T-helper 1 cell treated with Interleukin-12 subunit alpha and Interleukin-12 subunit beta and Interleukin-4 antibody, amounts not matched to agents 30 ng/mL and 1 ng/mL, for 36 hours (primary cell): ENCODE measurements around the gene CAD. TPM values are rescaled to one million over a fixed set of nuclear protein-coding genes. Genes with fewer than 3 reads are reported as not detected.
"Not testable (repeated sequence)": the region's sequence is repeated elsewhere in the genome, so short reads cannot be mapped to it uniquely, and the experiment has no call there.

Experiments
- intact Hi-C: fragments of 100-400 bp; cut with micrococcal nuclease; formaldehyde crosslinking; loops from one replicate; pipeline ENCODE4 v1.15.1; 2024
- total RNA-seq: library from RNA; stranded (reverse); gene quantifications from 2 replicates; pipeline ENCODE4 v1.2.3, GENCODE V29; 2022

The CAD gene
- total RNA-seq, 1 donor from 2014 or later, result 68.3 TPM

DNA sequence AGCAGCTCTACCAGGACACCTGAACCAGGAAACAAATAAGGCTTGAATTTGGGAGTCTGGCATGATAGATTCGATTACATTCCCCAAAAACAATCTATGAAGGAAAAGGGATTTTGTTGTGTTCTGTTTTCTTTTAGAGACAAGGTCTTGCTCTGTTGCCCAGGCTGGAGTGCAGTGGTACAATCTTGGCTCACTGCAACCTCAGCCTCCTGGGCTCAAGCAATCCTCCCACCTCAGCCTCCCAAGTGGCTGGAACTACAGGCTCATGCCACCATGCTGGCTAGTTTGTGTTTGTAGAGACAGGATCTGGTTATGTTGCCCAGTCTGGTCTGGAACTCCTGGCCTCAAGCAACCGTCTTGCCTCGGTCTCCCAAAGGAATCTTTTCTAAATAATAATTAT lies 19.1 kb upstream of the CAD start:
- intact Hi-C loops, result not testable (repeated sequence)

- intact Hi-C loops, result no loop called here
Observed at GRCh38 chr2:27198627-27199026, 18.5 kb upstream of the CAD start.

DNA sequence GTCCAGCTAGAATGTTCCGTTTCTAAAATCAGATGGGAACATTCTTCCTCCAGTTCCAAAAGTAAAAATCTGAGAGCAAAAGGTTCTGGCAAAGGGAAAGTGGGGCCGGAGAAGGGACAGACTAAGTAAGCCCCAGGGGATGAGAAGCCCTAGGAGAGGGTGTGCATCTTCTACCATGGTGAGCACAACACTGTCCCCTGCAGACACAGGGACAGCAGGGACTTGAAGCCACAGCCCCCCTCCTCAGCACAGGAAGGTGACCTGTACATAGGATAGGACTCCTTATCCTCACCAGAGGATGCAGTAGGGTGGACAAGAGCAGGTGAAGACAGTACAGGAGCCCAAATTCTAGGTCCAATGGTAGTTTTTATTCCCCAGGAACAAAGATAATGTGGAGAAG lies 17.9 kb upstream of the CAD start:
- intact Hi-C loops, result no loop called here

DNA sequence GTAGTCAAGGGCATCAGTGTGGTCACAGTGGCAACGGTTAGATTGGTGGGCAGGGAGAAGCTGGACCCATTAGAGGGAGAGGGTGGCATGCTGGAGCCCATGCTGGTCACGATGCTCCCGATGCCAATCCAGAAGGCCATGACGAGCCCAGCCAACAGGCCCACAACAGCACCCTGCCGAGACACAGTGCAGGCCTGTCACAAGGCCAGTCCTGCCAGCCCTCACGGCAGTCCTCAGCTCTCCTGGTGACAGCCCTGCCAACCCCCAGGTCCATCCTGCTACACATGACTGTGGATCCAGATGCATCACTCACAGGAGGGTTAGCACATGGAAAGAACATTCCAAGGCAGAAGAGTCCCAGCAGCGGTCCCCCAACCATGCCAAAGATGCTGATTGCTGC lies 15.5 kb upstream of the CAD start:
- intact Hi-C loops, result no loop called here

GRCh38 chr2:27202854-27203253 lies 14.3 kb upstream of the CAD start:
- intact Hi-C loops, result no loop called here

- intact Hi-C loops, result no loop called here
Observed at GRCh38 chr2:27203741-27204140, 13.4 kb upstream of the CAD start.

GRCh38 chr2:27204566-27204965 lies 12.6 kb upstream of the CAD start:
- intact Hi-C loops, result no loop called here

GRCh38 chr2:27205206-27205605 lies 12.0 kb upstream of the CAD start:
- intact Hi-C loops, result no loop called here

- intact Hi-C loops, result no loop called here
Observed at GRCh38 chr2:27206346-27206745, 10.8 kb upstream of the CAD start.

- intact Hi-C loops, result no loop called here
Observed at GRCh38 chr2:27208486-27209050, 8.6 kb upstream of the CAD start.

DNA sequence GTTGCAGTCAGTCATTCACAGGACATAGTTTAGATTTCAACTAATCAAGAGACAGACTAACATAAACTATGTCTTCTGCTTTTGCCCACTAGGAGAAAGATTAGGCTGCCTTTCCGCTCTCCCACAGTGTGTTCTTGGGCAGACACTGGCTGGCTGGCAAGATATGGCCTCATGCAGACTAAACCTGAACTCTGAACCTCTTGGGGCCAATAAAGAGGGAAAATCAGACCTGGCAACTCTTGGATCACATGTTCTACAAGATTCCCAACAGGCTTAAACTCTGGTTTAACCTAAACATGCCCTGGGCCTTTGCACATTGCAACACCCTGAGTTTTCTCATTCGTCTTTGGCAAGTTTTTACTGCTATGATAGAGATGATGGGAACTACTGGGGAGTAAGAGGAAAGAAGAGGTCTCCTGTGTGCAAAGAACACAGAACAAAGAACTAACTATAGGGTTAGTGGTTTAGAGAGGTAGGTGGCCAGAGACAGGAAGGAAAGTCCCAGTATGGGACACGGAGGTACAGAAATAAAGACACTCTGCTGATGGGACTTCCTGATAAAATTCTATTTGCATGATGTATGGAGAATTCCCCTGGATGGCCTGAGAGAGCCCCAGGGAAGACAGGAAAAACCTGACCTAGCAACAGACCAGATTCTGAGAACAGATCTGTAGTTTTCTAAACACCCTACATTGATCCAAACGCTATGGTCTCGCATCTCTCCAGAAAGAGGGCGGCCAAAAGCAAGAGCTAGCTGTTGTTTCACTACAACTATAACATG lies 7.4 kb upstream of the CAD start:
- intact Hi-C loops, result loop anchor here (5.0 to 10.0 kb wide), 2 partner anchors 195 to 423 kb away; partner anchors contain the start of genes CENPA and PPM1G

DNA sequence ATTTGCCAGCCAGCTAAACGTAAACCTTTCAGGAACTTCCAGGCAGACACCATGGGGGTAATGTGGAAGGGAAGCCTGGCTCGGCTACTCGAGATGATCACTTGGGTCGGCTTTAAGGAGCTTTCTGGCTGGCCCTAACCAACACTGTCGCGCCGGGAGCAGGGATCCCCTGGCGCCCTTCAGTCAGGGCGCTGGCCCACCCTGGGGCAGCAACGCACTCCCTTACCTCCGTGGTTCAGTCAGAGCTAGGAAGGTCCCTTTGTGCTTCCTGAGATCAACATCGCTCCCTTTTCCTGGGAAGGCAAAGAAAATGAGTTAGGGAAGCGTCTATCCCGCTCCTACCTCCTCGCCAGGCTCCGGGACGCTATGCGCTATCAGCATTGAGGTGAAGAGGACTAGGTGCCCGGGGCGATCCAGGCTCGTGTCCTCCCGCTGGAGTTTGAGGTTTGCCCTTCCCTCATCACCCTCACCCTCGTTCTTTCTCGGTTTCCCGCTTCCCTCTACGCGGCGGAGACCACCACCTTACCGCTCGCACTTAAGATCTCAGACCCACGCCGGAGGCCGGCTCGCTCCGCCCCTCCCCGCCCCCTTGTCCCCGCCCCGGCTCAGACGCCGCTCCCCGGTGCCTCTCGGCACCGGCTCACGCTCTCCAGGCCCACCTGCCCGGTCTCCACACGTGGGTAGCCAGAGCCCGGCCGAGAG lies 5.8 kb upstream of the CAD start:
- intact Hi-C loops, result loop anchor here (1.0 to 10.0 kb wide), 3 partner anchors 161 to 424 kb away; partner anchors contain the start of genes CENPA and PPM1G

GRCh38 chr2:27211943-27212625 lies 5.1 kb upstream of the CAD start, which contains the start of the genes ATRAID and SLC5A6:
TSS of gene ATRAID (plus strand) at chr2:27212041. CDS start at chr2:27212369, 328 bp downstream.
TSS of gene SLC5A6 (minus strand) at chr2:27212268. CDS start at chr2:27207650, 4,618 bp downstream.
- intact Hi-C loops, result loop anchor here (1.0 to 10.0 kb wide), 19 partner anchors 43 to 425 kb away; partner anchors contain the start of genes ABHD1, CCDC121, CENPA and EIF2B4

GRCh38 chr2:27212626-27213471 lies 4.3 kb upstream of the CAD start:
- intact Hi-C loops, result loop anchor here (1.0 to 10.0 kb wide), 18 partner anchors 44 to 426 kb away; partner anchors contain the start of genes ABHD1, CCDC121, CENPA and EIF2B4

DNA sequence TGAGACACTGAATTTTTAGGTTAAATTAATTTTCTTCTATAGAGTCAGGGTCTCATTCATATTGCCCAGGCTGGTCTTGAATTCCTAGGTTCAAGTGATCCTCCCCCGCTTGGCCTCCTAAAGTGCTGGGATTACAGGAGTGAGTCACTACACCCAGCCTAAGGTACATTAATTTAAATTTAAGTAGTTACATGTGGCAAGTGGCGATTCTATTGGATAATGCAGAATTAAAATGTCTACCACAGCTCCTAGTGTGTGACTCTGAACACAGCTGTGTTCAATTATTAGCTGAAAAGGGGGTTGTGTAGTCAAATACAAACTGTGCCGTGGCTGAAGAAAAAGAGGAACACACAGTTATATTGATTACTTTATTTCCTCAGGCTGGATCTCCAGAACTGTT lies 2.2 kb upstream of the CAD start:
- intact Hi-C loops, result loop anchor here (5.0 to 10.0 kb wide), 2 partner anchors 190 to 428 kb away; partner anchors contain the start of genes CENPA and PPM1G

- intact Hi-C loops, result loop anchor here (1.0 to 10.0 kb wide), 11 partner anchors 82 to 1176 kb away; partner anchors contain the start of genes ABHD1, AGBL5, EIF2B4 and FOSL2
Observed at GRCh38 chr2:27216416-27217137, 592 bp upstream of the CAD start.

DNA sequence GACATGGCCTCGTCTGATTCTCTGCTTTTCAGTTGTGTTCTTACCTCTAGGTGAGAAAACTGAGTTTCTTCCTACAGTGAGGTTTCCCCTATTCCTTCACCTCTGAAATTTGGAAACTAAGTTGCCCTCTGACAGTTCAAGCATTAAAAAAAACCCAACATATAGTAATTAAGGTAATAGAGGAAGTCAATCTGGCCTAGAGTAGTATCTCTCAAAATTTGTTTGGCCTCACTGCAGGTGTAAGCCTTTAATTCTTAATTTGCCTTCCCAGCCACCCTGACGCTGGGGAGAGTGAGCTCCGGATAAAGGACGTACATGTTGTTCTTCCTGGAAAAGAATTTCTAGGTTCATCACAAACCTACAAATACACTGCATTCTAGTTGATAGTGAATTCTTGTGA lies 1.4 kb downstream of the CAD start:
- intact Hi-C loops, result loop anchor here (10.0 kb wide), 1 partner anchor 186 kb away; the partner anchor contains the start of gene PPM1G

GRCh38 chr2:27219091-27219490 lies 1.9 kb downstream of the CAD start:
- intact Hi-C loops, result loop anchor here (10.0 kb wide), 1 partner anchor 186 kb away; the partner anchor contains the start of gene PPM1G

DNA sequence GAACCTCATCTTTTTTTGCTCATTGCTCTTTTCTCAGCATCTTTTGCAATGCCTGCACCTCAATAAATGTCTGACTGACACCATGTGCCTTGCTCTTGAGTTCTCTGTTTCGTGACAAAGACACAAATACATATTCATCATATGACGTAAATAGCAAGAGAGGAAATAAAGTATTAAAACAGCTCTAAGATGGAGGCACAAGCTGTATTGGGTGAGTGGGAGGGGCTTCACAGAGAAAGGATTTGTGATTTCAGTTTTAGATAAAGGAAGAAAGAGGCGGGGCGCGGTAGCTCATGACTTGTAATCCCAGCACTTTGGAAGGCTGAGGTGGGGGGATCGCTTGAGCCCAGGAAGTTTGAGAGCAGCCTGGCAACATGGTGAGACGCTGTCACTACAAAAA lies 2.9 kb downstream of the CAD start:
- intact Hi-C loops, result no loop called here
